Measurements from ENCODE around the gene TMEM184A.

The TMEM184A gene

DNA sequence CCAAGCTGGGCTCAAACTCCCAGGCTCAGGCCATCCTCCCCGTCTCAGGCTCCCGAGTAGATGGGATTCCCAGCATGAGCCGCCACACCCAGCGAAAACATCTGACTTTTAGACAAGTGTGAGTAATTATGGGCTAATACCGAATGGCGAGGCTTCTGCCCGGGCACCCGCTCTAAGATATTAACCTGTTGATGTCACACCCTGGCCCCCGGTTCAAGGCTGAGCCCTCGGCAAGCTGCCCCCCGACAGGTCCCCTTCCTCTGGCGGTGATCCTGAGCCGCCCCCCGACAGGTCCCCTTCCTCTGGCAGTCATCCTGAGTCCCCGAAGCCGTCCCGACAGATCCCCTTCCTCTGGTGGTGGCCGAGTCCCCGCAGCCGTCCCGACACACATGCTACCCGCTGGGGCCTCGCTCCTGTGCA, 8.6 kb upstream of the TMEM184A start:
- H3K9ac ChIP-seq (ENCODE audit: low read length) = no peak overlapping the region
- peaks cover 27% of the 10 kb centered on the region for H3K4me1 ChIP-seq (ENCODE audit: control insufficient read depth, insufficient read depth, low read length)
- H3K27me3 ChIP-seq (ENCODE audit: control insufficient read depth, insufficient read depth, low read length) = no peaks in the 10 kb centered on the region
- no peak overlapping the region for H3K27ac ChIP-seq (ENCODE audit: low read depth, low read length)
- H3K4me3 ChIP-seq (ENCODE audit: low read depth, low read length) = no peak overlapping the region
- H3K36me3 ChIP-seq (ENCODE audit: control insufficient read depth, insufficient read depth, low read length) = no peaks in the 10 kb centered on the region
- H3K9me3 ChIP-seq (ENCODE audit: control insufficient read depth, insufficient read depth, low read depth, low read length) = no peaks in the 10 kb centered on the region

DNA sequence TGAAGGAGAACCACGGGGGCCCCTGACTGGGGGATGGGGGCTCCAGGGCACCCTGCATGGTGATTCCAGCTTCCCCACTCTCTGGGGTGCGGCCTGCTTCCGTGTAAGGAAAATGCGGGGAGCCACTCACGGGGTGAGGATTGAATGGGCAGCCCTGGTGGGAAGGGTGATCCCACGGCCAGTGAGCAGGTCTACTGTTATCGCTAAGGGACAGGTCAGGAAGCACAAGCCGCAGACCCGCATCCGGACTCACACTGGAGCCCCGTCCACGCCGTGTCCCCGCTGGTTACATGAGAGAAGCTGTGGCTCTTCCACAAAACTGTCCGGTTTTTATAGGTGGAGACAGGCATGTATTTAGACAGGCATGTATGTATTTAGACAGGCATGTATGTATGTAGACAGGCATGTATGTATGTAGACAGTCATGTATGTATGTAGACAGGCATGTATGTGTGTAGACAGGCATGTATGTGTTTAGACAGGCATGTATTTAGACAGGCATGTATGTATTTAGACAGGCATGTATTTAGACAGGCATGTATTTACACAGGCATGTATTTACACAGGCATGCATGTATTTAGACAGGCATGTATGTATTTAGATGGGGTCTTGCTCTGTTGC, 8.1 kb upstream of the TMEM184A start:
- Histone ChIP-seq H3K27me3 (ENCODE audit: control insufficient read depth, insufficient read depth, low read length) (no peaks in the 10 kb centered on the region), H3K36me3 (ENCODE audit: control insufficient read depth, insufficient read depth, low read length) (no peaks in the 10 kb centered on the region), H3K27ac (ENCODE audit: low read depth, low read length) (no peak overlapping the region), H3K9me3 (ENCODE audit: control insufficient read depth, insufficient read depth, low read depth, low read length) (no peaks in the 10 kb centered on the region), H3K4me1 (ENCODE audit: control insufficient read depth, insufficient read depth, low read length) (peaks cover 27% of the 10 kb centered on the region), H3K4me3 (ENCODE audit: low read depth, low read length) (no peak overlapping the region), H3K9ac (ENCODE audit: low read length) (no peak overlapping the region)

DNA sequence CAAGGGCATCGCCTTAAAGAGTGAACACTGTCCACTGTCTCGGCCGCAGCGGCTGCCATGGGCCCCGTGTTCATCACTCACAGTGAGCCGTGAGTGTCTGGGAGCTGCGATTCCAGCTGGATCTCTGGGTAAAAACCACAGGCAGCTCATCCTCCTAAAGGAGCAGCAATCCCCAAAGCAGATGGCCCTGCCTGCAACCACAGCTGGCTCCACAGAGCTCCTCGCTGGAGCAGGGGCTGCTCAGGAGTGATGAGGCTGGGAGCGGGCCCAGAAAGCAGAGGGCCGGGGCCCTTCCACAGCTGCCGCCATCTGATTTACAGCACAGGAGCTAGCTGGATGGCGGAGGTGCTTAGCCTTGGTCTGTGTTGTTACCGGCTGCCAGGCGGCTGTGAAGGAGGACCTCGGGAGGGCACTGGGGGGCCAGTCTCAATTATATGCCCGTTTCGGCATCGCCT, 6.6 kb upstream of the TMEM184A start:
- Histone ChIP-seq H3K9me3 (ENCODE audit: control insufficient read depth, insufficient read depth, low read depth, low read length) (no peaks in the 10 kb centered on the region), H3K36me3 (ENCODE audit: control insufficient read depth, insufficient read depth, low read length) (no peaks in the 10 kb centered on the region), H3K4me3 (ENCODE audit: low read depth, low read length) (no peak overlapping the region), H3K4me1 (ENCODE audit: control insufficient read depth, insufficient read depth, low read length) (peaks cover 28% of the 10 kb centered on the region), H3K9ac (ENCODE audit: low read length) (no peak overlapping the region), H3K27me3 (ENCODE audit: control insufficient read depth, insufficient read depth, low read length) (no peaks in the 10 kb centered on the region), H3K27ac (ENCODE audit: low read depth, low read length) (no peak overlapping the region)

GRCh38 chr7:1562116-1562515, 6.1 kb upstream of the TMEM184A start:
- H3K27me3 ChIP-seq (ENCODE audit: control insufficient read depth, insufficient read depth, low read length) = no peaks in the 10 kb centered on the region
- H3K4me3 ChIP-seq (ENCODE audit: low read depth, low read length) = no peak overlapping the region
- H3K9ac ChIP-seq (ENCODE audit: low read length) = no peak overlapping the region
- H3K9me3 ChIP-seq (ENCODE audit: control insufficient read depth, insufficient read depth, low read depth, low read length) = no peaks in the 10 kb centered on the region
- H3K27ac ChIP-seq (ENCODE audit: low read depth, low read length) = no peak overlapping the region
- H3K4me1 ChIP-seq (ENCODE audit: control insufficient read depth, insufficient read depth, low read length) = peaks cover 23% of the 10 kb centered on the region
- no peaks in the 10 kb centered on the region for H3K36me3 ChIP-seq (ENCODE audit: control insufficient read depth, insufficient read depth, low read length)

GRCh38 chr7:1561036-1561940, 5.3 kb upstream of the TMEM184A start:
- Histone ChIP-seq H3K9me3 (ENCODE audit: control insufficient read depth, insufficient read depth, low read depth, low read length) (no peaks in the 10 kb centered on the region), H3K9ac (ENCODE audit: low read length) (no peak overlapping the region), H3K4me1 (ENCODE audit: control insufficient read depth, insufficient read depth, low read length) (peaks cover 15% of the 10 kb centered on the region; the same call in 1 of the 2 replicates), H3K27me3 (ENCODE audit: control insufficient read depth, insufficient read depth, low read length) (no peaks in the 10 kb centered on the region), H3K27ac (ENCODE audit: low read depth, low read length) (no peak overlapping the region), H3K4me3 (ENCODE audit: low read depth, low read length) (no peak overlapping the region), H3K36me3 (ENCODE audit: control insufficient read depth, insufficient read depth, low read length) (no peaks in the 10 kb centered on the region)

DNA sequence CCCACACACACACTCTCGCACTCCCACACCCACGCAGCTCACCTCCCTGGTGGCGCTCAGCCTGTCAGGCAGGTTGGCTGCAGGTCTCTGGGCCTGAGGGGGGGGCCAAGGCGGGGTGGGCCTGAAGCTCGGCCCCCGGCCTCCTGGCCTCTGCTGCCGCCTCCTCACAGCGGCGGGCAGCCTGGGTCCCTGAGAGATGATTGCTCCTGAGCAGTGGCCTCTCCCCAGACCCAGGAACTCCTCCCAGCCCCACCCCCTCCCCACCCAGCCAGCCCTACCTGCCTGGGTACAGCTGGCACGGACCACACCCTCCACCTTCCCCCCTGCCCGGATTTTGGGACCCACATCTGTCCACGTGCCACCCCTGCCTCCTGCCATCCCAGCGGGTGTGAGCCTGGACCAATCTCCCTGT, 4.6 kb upstream of the TMEM184A start:
- Histone ChIP-seq H3K27ac (ENCODE audit: low read depth, low read length) (no peak overlapping the region), H3K4me3 (ENCODE audit: low read depth, low read length) (no peak overlapping the region)

GRCh38 chr7:1559626-1560590, 3.9 kb upstream of the TMEM184A start:
- H3K27me3 ChIP-seq (ENCODE audit: control insufficient read depth, insufficient read depth, low read length) = no peaks in the 10 kb centered on the region
- H3K9ac ChIP-seq (ENCODE audit: low read length) = no peak overlapping the region
- H3K4me1 ChIP-seq (ENCODE audit: control insufficient read depth, insufficient read depth, low read length) = peaks cover 27% of the 10 kb centered on the region
- no peak overlapping the region for H3K4me3 ChIP-seq (ENCODE audit: low read depth, low read length)
- no peaks in the 10 kb centered on the region for H3K36me3 ChIP-seq (ENCODE audit: control insufficient read depth, insufficient read depth, low read length)
- no peaks in the 10 kb centered on the region for H3K9me3 ChIP-seq (ENCODE audit: control insufficient read depth, insufficient read depth, low read depth, low read length)
- H3K27ac ChIP-seq (ENCODE audit: low read depth, low read length) = 0 out of 2 replicates have a peak overlapping the region, but pooled peaks have one; percentile 32

More for the DNA sequence above, 4.6 kb upstream of the TMEM184A start:
- no peak overlapping the region for H3K9ac ChIP-seq (ENCODE audit: low read length)
- peaks cover 20% of the 10 kb centered on the region for H3K4me1 ChIP-seq (ENCODE audit: control insufficient read depth, insufficient read depth, low read length)
- no peaks in the 10 kb centered on the region for H3K9me3 ChIP-seq (ENCODE audit: control insufficient read depth, insufficient read depth, low read depth, low read length)
- no peaks in the 10 kb centered on the region for H3K36me3 ChIP-seq (ENCODE audit: control insufficient read depth, insufficient read depth, low read length)
- no peaks in the 10 kb centered on the region for H3K27me3 ChIP-seq (ENCODE audit: control insufficient read depth, insufficient read depth, low read length)

DNA sequence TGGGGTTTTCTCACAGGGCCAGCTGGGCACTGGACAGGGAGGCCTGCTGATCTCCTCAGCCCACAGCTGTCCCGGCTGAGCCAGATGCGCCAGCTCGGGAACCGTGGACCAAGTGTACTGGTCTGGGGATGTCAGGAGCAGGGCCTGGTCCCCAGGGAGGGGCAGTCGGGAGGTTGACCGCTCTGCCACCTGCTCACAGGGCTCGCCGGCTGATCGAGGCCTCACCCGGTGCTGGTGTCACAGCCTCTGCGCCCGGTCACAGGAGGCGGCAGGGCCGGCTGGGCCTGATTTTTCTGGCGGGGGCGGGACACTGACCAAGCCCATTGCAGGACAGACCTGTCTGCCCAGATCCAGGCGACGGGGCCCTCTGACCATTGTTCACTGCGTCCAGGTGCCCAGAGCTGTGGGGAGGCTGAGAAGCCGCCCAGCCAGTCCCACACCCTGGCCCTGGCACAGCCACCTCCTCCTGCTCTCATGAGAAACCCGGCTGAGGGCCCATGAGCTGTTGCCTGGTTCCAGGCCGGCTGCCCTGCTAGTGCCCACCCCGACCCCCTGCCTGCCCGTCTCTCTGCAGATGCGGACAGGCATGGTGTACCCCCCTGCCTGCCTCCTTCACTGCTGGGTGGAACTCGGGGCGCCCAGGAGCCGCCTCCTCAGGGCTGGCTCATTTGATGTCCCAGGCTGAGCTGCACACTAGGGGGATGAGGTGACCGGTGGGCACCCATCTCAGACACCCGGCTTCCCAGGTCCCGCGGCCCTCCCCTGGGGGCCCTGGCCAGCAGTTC, 3.0 kb upstream of the TMEM184A start:
- H3K4me1 ChIP-seq (ENCODE audit: control insufficient read depth, insufficient read depth, low read length) = peaks cover 29% of the 10 kb centered on the region
- no peak overlapping the region for H3K4me3 ChIP-seq (ENCODE audit: low read depth, low read length)
- no peak overlapping the region for H3K9ac ChIP-seq (ENCODE audit: low read length)
- no peaks in the 10 kb centered on the region for H3K27me3 ChIP-seq (ENCODE audit: control insufficient read depth, insufficient read depth, low read length)
- no peak overlapping the region for H3K27ac ChIP-seq (ENCODE audit: low read depth, low read length)
- no peaks in the 10 kb centered on the region for H3K36me3 ChIP-seq (ENCODE audit: control insufficient read depth, insufficient read depth, low read length)
- no peaks in the 10 kb centered on the region for H3K9me3 ChIP-seq (ENCODE audit: control insufficient read depth, insufficient read depth, low read depth, low read length)

GRCh38 chr7:1558181-1558811, 2.3 kb upstream of the TMEM184A start:
- Histone ChIP-seq H3K27me3 (ENCODE audit: control insufficient read depth, insufficient read depth, low read length) (no peaks in the 10 kb centered on the region), H3K27ac (ENCODE audit: low read depth, low read length) (no peak overlapping the region)

DNA sequence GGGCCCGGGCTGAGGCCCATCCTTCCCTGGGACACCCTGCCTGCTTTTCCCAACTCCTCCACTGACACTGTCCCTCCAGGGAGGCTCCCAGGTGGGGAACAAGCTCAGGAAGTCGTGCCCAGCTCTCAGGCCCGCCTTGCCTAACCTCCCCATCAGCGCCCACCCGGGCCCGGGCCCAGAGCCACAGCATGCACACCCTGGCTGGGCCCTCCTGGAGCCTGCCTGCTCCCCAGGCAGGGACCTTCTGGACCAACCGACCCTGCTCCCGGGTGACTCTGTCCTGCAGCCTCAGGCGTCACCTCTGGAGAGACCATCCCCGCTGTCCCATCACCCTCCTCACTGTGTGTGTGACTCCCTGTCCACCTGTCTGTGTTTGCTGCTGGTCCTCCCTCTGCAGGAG, 1.8 kb upstream of the TMEM184A start:
- Histone ChIP-seq H3K4me3 (ENCODE audit: low read depth, low read length) (no peak overlapping the region), H3K9ac (ENCODE audit: low read length) (no peak overlapping the region), H3K27ac (ENCODE audit: low read depth, low read length) (no peak overlapping the region), H3K4me1 (ENCODE audit: control insufficient read depth, insufficient read depth, low read length) (peaks cover 29% of the 10 kb centered on the region), H3K9me3 (ENCODE audit: control insufficient read depth, insufficient read depth, low read depth, low read length) (no peaks in the 10 kb centered on the region), H3K36me3 (ENCODE audit: control insufficient read depth, insufficient read depth, low read length) (no peaks in the 10 kb centered on the region), H3K27me3 (ENCODE audit: control insufficient read depth, insufficient read depth, low read length) (no peaks in the 10 kb centered on the region)

More at GRCh38 chr7:1558181-1558811, 2.3 kb upstream of the TMEM184A start:
- no peak overlapping the region for H3K4me3 ChIP-seq (ENCODE audit: low read depth, low read length)
- H3K4me1 ChIP-seq (ENCODE audit: control insufficient read depth, insufficient read depth, low read length) = peaks cover 29% of the 10 kb centered on the region
- no peaks in the 10 kb centered on the region for H3K9me3 ChIP-seq (ENCODE audit: control insufficient read depth, insufficient read depth, low read depth, low read length)
- H3K36me3 ChIP-seq (ENCODE audit: control insufficient read depth, insufficient read depth, low read length) = no peaks in the 10 kb centered on the region
- H3K9ac ChIP-seq (ENCODE audit: low read length) = no peak overlapping the region

All from HUES6 (cell line).